Stimulated activated CD4-positive, alpha-beta T cell treated with anti-CD3 and anti-CD28 coated beads, Interleukin-4, amount 100 ng/mL, for 24 hours (primary cell): ENCODE data around the gene TRIOBP.
"Not testable (repeated sequence)": the region's sequence is repeated elsewhere in the genome, so short reads cannot be mapped to it uniquely, and the experiment has no call there.

Experiments
- DNase-seq: peaks from one replicate; pipeline ENCODE4 v3.0.0-alpha.2; 2020

TRIOBP gene

DNA sequence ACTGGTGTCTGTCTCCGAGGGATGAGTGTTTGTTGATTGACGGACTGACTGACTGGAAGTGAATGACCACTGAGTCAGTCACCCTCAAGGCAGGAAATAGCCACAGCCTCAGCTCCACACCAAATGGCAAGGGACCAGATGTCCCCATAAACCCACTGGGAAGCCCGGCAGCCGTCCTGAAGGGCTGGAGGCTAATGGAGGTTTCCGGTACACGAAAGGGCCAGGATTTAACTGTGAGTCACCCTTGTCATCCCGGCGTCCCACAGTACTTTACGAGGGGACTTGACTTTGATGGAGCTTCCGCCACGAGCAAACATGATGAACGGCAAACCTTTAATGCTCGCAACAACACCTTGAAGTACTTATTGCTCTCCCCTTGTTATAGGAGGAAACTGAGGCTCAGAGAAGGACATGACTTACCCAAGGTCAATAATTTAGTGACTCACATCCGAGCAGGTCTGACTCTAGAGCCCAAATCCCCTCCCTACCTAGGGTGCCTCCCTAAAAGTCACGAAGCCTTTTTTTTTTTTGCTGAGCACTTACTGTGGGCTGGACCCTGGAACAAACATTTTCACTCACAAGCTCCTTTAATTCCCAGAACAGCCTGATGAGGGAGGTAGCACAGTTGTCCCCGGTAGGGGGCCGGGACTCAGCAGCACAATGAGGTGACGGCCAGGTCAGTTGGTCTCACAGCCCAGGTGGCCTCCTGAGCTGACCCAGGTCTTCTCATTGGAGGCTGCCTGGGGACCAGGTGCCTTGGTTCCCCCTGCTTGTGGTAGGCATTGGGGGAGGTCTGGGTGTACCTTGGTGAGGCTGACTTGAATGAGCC, 85.7 kb downstream of the TRIOBP start:
- no peak for DNase-seq

GRCh38 chr22:37784829-37785495, 88.1 kb downstream of the TRIOBP start:
- DNase-seq: no peak

DNA sequence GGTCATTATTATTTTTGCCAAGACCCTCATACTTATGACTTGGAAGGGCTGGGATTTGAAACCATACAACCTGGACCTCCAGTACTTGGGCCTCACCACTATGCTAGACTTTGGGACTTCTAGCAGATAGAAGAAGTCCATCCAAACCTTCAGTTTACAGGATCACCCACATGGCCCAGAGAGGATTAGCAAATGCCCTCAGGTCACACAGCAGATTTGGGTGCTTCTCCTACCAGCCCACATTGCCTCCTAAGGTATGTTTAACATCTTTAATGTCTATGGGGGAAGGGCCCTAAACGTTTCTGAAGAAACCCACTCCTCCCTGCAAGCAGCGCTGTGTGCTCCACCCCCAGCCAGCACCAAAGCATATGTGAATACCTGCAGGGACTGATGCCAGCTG, 93.4 kb downstream of the TRIOBP start:
- no peak for DNase-seq

DNA sequence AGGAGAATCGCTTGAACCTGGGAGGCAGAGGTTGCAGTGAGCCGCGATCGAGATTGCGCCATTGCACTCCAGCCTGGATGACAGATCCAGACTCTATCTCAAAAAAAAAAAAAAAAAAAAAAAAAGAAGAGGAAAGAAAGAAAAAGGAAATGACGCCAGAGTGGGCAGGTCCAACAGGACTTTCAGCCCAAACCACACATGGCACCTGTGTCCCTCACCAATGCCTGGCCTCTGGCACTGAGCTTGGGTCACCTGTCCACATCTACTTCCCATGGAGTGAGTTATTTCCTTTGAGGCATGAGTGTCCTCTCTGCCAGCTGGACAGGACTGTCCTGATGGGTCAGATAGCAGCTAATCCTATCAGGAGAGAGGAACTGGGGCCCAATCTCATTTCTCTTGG, 95.6 kb downstream of the TRIOBP start:
- no peak for DNase-seq

GRCh38 chr22:37794376-37794775, 97.5 kb downstream of the TRIOBP start:
- DNase-seq: no peak

GRCh38 chr22:37796079-37796478, 99.2 kb downstream of the TRIOBP start:
- DNase-seq: no peak

DNA sequence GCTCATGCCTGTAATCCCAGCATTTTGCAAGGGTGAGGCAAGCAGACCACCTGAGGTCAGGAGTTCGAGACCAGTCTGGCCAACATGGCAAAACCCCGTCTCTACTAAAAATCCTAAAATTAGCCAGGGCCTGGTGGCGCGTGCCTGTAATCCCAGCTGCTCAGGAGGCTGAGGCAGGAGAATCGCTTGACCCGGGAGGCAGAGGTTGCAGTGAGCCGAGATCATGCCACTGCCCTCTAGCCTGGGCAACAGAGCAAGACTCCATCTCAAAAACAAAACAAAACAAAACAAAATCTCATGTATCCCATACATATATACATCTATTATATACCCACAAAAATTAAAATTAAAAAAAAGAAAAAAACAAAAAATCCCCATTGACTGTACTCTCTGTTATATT, 100.4 kb downstream of the TRIOBP start:
- not testable (repeated sequence) for DNase-seq

DNA sequence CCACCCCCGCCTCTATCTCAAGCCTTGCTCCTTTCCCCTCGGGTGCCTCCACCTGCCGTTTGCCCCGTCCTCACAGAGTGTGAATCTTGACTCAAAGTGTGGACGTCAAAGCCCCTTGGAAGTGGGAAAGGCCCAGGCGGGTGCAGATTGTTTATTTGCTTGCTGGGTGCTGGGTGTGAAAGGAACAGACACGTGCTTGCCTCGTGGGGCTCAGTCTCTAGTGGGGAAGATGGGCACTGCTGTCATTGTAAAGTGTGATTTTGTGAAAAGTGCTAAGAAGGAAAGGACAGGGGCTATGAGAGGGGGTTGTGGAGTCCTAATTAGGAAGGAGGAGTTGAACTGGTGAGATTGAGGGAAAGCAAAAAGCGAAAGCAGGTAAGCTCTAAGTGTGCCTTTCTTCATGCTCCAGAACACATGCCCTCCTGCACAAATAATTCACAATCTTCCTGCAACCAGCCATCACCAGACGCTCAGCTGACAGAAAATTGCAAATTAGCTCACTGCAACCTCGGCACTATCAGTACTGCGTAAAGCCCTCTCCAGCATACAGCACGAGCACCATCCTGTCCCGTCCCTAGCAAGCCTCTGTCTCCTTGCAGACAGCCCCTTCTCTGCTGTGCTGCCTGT, 101.1 kb downstream of the TRIOBP start:
- DNase-seq: no peak

GRCh38 chr22:37799979-37800378, 103.1 kb downstream of the TRIOBP start:
- DNase-seq: not testable (repeated sequence)

DNA sequence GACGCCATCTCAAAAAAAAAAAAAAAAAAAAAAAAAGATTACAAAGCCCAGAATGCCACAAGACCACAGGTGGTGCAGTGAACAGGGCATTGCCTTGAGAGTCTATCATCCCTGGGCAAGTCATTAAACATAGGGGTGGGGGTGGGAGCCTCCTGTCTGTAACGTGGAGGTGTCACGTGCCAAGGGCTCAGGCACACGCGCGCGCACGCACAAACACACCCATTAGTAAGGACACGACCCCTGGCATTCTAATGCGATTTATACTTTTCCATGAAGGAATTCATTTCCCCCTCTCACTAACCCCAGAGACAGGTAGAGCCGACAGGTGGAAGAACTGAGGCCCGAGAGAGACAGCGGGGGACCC, 105.1 kb downstream of the TRIOBP start:
- no peak for DNase-seq

DNA sequence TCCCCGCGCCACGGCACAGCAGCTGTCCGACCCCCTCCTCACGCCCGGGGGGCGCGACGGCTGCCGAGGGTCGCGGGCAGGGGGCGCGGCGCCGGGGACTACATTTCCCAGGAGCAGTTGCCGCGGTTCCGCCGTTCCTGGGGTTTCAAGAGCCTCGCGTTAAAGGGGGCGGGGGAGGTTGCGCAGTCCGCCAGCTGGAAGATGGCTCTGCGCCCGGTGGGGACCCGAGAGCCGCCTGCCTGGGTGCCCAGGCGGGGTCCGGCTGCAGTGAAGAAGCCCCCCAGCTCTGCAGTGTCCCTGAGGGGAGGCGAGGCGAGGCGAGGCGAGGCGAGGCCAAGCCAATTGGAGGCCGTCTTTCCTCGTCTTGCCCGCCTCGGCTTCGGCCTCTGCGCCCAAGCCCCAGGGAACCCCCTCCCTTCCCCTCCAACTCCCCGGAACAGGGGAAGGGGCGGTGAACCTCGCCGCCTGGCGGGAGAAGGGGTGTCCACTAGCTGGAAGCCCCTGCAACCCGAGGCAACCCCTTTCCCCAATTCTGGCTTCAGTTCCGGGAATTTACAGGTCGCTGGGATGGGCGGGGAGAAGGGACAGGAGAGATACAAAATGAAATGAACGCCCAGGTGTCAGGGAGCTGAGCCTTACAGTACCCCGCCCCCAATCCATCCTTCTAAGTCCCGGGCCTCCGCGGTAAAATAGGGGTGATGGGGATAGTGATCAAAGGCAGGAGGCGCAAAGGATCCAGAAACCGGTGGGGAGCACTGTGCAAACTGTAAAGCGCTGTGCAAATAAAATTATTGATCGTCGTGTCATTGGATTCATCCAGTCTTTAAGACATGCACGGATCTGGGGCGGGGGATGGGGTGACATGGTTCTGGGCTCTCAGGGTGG, 105.7 kb downstream of the TRIOBP start:
- no peak for DNase-seq

GRCh38 chr22:37803195-37803638, 106.4 kb downstream of the TRIOBP start:
- DNase-seq: no peak

- no peak for DNase-seq
Observed at GRCh38 chr22:37803639-37804351, 106.9 kb downstream of the TRIOBP start.

- no peak for DNase-seq
Observed at GRCh38 chr22:37804352-37804880, 107.6 kb downstream of the TRIOBP start.

- peak; percentile 75 for DNase-seq
Observed at GRCh38 chr22:37804881-37805809, 108.3 kb downstream of the TRIOBP start.

GRCh38 chr22:37805810-37806277, 109.0 kb downstream of the TRIOBP start:
- no peak for DNase-seq

- DNase-seq: no peak
Observed at GRCh38 chr22:37806409-37807333, 109.8 kb downstream of the TRIOBP start.

DNA sequence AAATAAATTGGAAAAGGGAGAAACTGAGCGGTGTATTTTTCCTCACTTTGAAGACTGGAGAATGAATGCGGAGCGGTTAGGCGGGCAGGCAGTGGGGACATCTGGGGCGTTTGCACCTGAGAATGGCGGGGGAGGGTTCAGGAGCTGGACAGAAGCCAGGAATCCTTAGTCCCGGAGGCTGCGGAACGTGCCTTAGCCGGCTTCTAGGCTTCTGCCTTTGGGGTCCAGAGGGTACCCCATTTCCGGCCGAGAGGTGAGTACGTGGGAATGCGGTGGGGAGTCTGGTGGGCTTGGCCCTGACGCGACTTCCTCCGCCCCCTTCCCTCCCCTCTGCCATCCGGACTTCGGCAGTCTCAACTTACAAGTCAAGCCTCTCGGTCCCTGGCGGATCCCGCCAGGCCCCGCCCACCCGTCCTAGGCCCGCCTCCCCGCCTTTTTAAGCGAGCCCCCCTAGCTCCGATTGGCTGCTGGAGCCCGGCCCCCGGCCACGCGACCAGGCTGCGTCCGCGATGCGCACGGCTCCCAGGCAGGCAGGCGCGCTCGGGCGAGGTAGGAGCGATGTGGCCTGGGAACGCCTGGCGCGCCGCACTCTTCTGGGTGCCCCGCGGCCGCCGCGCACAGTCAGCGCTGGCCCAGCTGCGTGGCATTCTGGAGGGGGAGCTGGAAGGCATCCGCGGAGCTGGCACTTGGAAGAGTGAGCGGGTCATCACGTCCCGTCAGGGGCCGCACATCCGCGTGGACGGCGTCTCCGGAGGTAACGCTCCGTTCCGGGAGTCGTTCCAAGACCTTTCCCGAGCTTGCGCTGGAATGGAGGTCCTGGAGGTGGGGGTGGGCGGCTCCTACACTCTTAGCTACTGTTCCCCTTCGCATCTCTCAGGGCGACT, 110.8 kb downstream of the TRIOBP start, which contains the start of gene GCAT:
TSS of gene GCAT (plus strand) at position 525 of the 884 bp plus-strand sequence. CDS start at position 559, 34 bp downstream.
- DNase-seq: peak; percentile 89
